NOMO-1 treated with DMSO at 0.1 percent for 48 hours (cell line): ENCODE measurements around the gene DENND6A.
"Not testable (repeated sequence)": the region's sequence is repeated elsewhere in the genome, so short reads cannot be mapped to it uniquely, and the experiment has no call there.

Experiments used
- DNase-seq: peaks from one replicate; lab custom pipeline; 2025; ENCODE audit not compliant: unreplicated experiment; lab: John Stamatoyannopoulos, UW

DENND6A gene

DNA sequence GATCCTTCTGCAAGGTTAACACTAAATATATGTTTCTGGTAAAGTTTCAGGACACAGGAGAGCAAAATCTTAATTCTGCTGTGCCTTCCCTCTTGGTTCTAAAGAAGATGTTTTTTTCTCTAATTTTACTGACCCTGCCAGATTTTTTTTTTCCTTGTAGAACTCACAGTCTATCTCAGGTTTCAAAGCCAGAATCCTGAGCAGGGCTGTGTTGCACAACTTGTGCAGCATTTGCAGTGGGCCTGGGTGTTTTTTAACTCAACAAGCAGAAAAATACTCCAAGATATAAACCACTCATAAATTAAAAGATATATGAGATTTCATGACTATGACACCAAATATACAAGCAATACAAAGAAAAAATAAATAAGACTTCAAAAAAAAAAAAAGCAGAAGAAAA lies 55.5 kb downstream of the DENND6A start:
- DNase-seq, result no peak

DNA sequence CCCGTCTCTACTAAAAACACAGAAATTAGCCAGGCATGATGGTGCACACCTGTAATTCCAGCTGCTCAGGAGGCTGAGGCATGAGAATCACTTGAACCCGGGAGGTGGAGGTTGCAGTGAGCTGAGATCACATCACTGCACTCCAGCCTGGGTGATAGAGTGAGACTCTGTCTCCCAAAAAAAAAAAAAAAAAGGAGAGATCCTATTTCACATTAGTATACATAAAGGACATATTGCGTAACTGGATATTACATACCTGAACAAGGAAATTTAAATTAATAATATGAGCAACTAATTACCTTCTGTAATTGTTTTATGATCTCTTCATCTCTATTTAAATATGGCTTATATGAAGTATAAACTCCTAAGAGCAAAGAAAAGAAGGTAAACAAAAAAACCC lies 58.6 kb downstream of the DENND6A start:
- not testable (repeated sequence) for DNase-seq

DNA sequence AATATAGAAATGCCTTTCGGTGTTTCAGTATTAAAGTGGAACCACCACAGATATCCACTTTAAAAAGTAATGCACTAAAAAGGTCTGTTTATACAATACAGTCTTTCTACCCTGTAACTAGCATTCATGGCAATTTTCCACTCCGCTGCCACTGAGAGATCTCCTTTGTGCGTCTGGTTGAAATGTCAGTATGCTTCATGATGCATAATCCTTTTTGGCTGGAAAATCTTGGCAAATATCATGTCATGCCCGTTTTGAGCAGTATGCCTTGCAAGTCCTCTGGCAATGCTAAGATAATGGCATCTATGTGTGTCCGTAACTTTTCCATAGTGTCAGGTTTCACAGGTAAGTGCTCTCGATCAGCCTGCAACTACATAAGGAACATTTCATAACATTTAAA lies 64.9 kb downstream of the DENND6A start:
- DNase-seq, result no peak

DNA sequence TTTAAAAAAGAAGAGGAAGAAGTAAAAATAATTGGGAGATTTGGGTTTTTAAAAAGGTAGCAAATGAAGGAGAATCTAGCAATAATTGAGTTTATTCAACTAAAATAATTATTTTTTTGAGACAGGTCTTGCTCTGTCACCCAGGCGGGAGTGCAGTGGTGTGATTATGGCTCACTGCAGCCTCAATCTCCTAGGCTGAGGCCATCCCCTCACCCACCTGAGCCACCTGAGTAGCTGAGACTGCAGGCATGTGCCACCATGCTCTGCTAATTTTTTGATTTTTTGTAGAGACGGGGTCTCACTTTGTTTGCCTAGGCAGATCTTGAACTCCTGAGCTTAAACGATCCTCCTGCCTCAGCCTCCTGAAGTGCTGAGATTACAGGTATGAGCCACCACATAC lies 68.1 kb downstream of the DENND6A start:
- DNase-seq, result no peak

DNA sequence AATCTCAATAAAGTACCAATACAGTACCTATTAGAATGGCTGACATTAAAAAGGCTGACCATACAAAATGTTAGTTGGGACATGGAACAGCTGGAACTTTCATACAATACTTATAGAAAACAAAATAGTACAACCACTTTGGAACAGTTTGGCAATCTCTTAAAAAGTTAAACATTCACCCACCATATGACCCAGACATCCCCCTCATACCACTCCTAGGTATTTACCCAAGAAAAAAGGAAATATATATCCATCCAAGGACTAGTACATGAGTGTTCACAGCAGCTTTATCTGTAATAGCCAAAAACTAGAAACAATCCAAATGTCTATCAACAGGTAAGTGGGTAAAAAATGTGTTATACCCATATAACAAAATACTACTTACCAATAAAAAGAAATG lies 70.5 kb downstream of the DENND6A start:
- DNase-seq, result no peak

DNA sequence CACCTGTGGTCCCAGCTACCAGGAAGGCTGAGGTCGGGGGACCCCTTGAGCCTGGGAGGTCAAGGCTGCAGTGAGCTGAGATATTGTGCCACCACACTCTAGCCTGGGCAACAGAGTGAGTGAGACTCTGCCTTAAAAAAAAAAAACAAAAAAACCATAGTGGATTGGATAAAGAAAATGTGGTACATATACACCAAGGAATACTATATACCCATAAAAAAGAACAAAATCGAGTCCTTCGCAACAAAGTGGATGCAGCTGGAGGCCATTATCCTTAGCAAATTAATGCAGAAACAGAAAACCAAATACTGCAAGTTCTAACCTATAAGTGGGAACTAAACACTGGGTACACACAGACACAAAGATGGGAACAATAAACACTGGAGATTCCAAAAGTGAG lies 75.1 kb downstream of the DENND6A start:
- DNase-seq, result no peak

DNA sequence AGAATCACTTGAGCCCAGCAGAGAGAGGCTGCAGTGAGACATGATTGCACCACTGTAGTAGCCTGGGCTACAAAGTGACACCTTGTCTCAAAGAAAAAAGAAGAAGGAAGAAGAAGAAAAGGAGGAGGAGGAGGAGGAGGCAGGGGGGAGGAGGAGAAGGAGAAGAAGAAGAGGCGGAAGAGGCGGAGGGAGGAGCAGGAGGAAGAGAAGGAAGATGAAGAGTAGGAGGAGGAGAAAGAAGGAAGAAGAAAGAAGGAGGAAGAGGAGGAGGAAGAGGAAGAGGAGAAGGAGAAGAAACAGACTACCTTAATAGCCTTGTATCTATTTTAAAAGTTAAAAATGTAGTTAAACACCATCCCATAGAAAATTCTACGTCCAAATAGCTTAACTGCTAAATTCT lies 76.6 kb downstream of the DENND6A start:
- DNase-seq, result peak; percentile 2

DNA sequence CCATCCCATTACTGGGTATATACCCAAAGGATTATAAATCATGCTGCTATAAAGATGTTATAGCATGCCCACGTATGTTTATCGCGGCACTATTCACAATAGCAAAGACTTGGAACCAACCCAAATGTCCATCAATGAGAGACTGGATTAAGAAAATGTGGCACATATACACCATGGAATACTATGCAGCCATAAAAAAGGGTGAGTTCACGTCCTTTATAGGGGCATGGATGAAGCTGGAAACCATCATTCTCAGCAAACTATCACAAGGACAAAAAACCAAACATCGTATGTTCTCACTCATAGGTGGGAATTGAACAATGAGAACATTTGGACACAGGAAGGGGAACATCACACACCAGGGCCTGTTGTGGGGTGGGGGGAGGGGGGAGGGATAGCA lies 81.0 kb downstream of the DENND6A start:
- DNase-seq, result not testable (repeated sequence)

DNA sequence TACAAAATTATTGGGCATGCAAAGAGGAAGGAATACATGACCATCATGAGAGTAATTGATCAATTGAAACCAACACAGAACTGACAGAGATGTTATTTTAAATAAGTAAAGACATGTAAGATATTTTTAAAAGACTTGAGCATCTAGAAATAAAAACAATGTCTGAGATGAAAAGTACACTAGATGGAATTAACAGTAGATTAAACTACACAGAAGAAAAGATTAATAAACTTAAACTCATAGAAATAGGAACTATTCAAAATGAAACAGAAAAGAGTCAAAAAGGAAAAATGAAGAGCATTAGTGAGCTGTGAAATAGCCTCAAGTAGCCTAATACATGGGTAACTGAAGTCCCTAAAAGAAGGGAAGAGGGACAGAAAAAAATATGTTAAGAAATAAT lies 87.2 kb downstream of the DENND6A start:
- no peak for DNase-seq

DNA sequence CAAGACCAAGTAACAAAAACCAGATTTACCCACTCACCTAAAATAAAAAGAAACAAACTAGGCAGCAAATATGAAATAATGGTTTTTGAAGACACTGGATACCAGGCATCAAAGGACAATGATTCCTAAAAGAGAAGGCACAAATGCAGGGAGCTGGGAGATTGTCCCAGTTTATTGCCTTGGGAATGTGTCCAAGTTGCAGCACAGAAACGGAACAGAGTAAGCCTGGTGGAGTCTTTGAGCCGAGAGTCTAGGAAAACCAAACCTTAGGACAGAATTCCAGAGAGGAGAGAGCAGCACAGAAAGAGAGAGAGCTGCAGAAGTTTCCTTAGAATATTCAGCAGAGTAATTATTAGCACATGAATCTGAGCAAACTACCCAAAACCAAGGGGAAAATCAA lies 87.9 kb downstream of the DENND6A start:
- no peak for DNase-seq

DNA sequence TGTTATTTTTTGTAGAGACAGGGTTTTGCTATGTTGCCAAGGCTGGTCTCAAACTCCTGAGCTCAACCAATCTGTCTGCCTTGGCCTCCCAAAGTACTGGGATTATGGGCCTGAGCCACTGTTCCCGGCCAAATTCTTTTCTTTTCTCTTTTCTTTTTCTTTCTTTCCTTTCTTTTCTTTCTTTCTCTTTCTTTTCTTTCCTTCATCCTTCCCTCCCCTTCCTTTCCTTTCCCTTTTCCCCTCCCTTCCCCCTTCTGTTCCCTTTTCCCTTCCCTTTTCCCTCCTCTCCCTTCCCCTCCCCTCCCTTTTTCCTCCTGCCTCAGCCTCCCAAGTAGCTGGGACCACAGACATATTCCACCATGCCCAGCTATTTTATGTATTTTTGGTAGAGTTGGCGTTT lies 92.7 kb downstream of the DENND6A start:
- no peak for DNase-seq

DNA sequence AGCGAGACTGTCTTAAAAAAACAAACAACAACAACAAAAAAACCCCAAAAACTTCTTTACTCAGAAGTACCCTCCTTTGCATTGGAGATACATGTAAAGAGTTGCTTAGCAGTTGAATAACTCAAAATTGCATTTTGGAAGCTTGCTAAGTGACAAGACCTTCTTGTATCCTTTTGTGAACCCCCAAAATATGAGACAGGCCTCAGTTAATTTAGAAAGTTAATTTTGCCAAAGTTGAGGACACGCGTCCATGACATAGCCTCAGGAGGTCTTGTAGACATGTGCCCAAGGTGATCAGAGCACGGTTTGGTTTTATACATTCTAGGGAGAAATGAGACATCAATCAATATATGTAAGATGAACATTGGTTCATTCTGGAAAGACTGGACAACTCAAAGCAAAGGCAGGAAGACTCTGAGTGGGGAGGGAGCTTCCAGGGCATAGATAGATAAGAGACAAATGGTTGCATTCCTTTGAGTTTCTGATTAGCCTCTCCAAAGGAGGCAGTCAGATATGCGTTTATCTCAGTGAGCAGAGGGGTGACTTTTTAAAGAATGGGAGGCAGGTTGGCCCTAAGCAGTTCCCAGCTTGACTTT lies 94.0 kb downstream of the DENND6A start:
- no peak for DNase-seq

DNA sequence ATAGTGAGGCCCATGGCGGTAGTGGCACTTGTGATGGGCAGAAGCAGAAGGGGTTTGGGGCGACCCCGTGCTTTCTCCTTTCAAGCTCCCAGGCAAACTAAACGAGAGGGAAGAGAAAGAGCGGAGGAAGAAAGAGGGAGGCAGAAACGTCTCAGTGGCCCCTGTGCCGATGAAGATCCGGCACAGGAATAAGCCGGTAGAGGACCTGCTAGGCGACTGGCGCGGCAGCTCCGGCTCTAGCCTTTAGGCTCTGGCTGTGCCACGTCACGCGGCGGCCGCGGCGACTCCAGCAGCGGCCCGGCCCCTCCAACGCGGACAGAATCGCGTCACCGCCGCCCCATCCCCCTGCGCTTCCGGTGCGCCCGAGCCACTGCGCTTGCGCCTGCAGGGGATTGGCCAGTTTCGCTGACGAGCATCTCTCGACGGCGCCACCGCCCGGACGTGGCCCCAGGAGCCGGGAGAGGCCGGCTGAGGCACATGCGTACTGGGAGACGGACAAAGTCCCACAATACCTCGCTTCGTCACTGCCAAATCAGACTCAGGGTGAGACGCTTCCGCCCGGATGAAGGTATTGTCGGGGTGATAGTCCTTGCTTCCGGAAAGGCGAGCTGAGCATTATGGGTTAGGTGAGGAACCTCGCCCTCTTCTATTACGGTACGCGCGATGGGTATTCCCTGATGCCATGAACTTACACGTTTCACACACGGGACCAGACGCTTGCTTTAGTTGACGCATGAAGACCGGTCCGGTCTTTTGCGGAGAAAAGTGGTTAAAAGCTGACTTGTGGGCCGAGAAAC lies 95.6 kb downstream of the DENND6A start, which contains the start of gene ARF4:
Gene ARF4 (minus strand): TSS at position 218 of the 797 bp plus-strand sequence. CDS start 204 bp downstream, at position 14.
- DNase-seq, result peak; percentile 99

DNA sequence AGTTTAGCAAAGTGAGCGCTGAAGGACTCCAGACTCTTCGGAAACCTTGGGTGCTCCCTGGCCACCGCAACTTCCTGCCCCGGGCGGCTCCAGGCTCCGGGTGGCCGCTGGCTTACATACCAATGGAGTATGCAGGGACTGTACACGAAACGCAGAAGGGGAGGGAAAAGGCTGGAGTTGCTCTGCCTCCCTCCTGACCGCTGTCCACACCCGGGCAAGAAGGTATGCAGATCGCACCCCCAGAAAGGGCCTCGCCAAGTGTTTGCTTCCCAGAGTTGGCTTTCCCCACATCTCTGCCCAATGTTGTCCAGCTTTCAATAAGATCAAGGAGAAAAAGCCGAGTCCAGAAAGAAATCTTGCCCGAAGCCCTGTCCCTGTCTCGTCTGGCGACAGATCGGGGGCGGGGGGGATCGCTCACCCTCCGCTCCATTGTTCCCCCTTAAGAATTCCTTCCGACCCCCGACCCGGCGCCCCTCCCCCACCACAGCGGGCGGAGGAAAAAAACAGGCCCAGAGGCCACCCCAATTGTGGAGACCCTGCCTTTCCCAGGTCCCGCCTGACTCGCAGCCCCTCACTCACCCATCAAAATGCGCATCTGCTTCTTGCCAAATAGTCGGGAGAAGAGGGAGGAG lies 96.3 kb downstream of the DENND6A start:
- DNase-seq, result peak; percentile 71

DNA sequence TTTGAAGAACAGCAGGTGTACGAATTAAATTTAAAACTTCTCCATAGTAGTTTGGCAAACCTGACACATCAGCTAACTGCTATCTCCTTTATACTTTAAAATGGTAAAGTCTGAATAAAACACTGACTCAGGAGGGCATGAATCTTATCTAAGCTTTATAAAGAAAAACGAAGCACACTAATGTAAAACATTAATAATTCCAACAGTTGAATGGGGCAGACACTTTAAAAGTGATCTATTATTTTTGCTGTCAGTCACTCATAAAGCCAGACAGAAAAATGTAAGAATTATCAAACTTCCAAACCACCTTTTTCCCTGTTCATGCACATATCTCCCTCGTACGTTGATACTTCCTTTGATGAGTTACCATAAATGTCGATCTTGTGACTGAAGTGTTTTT lies 98.3 kb downstream of the DENND6A start:
- DNase-seq, result no peak

DNA sequence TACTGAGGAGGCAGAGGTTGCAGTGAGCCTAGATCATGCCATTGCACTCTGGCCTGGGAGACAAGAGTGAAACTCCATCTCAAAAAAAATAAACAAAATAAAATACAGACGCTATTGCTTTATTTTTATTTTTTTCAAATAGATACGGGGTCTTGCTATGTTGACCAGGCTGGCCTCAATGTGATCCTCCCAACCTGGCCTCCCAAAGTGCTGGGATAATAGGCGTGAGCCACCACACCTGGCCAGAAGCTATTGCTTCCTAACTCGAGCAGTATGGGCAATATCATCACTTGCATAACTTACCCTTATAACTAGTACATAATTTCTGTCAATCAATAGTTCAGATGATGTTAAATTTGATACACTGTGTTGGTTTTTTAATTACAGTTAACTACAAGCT lies 98.7 kb downstream of the DENND6A start:
- DNase-seq, result no peak

DNA sequence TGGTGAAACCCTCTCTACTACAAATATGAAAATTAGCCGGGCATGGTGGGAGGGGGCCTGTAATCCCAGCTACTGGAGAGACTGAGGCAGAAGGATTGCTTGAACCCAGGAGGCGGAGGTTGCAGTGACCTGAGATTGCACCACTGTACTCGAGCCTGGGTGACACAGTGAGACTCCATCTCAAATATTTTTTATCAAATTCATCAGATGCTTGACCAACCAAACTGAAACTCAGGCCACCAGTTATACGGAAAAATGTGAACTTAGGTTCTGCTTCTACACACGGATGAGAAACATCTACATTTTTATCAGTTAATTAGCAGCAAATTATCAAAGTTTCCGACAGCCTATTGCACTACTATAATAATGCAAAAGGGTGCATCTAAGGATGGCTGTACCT lies 100.6 kb downstream of the DENND6A start:
- DNase-seq, result no peak

DNA sequence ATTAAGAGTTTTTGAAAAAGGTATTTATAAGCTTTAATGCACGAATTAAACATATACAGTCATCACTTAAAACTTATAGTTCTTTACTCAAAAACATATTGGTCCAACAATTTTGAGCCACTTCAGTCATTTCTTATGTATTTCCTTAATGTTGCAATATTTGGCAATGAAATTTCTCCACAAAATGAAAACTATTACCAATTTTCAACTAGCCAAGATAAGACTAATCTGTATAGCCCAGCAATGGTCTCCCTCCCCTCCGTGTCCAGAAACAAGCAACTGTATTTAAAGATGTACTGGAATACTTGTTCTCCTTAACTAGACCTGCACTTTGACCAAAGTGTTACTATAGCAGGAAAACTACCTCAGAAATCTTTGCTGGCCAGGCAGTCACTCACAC lies 105.0 kb downstream of the DENND6A start:
- no peak for DNase-seq

DNA sequence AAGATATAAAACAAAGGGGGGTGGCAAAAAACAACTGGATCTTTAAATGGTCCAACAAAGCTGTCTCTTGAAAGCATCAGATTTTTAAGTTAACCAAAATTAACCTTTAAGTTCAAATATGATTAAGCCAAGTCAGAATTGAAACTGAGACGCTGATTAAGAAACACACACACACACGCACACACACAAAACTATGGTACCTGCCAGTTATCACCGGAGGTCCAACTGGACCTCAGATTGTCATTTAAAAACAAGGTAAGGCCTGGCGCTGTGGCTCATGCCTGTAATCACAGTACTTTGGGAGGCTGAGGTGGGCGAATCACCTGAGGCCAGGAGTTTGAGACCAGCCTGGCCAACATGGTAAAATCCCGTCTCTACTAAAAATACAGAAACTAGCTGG lies 106.1 kb downstream of the DENND6A start:
- no peak for DNase-seq

DNA sequence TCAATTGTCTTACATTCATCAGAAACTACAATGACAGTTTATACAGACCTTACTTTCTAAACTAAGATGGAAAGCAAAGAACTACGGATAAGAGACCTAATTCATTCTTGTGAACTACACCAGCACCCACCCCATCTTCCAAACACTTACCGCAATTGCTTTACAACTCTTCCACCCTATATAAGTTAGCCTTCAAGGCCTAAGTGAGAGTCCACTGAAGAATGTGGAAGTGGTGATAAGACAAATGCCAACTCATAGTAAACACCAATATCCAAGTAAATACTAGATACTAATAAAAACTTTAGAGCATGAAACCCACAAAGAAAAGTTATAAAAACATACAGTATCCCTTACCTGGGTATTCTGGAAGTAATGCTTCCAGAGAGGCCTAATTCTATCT lies 109.3 kb downstream of the DENND6A start:
- DNase-seq, result no peak

DNA sequence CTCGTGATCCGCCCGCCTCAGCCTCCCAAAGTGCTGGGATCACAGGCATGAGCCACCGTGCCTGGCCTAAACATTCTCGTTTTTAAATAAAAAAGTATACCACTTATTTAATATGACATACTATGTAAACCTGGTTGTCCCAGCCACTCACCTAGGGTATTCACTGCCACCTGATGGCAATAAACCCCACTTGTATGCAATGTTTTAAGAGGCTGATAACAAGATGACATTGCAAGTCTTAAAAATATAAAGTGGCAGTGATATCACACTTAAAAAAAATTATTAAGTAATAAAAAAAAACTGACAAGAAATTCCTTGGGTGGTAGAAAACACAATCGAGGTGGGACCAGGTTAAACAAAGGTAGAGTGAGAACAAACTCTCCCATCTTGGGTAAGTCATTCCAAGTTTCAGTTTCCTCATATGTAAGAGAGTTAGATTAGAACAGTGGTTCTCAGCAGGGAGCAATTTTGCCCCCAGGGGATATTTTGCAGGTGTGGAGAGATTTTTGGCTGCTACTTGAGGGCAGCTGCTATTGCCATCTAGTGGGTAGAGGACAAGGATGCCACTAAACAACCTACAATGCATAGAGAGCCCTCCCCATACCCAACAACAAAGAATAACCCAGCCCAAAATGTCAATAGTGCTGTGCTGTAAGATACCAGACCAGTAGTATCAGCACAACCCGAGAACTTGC lies 110.3 kb downstream of the DENND6A start:
- DNase-seq, result no peak

DNA sequence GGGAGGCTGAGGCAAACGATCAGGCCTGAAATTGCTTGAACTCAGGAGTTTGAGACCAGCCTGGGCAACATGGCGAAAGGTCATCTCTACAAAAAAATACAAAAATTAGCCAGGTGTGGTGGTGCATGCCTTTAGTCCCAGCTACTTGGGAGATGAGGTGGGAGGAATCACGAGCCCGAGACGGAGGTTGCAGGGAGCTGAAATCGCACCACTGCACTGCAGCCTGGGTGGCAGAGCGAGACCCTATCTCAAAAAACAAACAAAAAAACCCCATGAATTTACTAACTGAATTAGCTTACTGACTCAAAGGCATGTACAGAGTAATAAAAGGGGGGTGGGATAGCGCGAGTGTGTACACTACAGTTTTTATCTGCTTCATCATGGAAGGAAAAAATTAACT lies 115.1 kb downstream of the DENND6A start:
- no peak for DNase-seq
